ENCODE measurements around the gene PSG1. TPM values are rescaled to one million over a fixed set of nuclear protein-coding genes. Genes with fewer than 3 reads are reported as not detected.

The PSG1 gene
- total RNA-seq (2022; extraction: Qiagen RNA extraction), result 0.14 to 0.32 TPM (median 0.27 TPM) in 5 replicates

DNA sequence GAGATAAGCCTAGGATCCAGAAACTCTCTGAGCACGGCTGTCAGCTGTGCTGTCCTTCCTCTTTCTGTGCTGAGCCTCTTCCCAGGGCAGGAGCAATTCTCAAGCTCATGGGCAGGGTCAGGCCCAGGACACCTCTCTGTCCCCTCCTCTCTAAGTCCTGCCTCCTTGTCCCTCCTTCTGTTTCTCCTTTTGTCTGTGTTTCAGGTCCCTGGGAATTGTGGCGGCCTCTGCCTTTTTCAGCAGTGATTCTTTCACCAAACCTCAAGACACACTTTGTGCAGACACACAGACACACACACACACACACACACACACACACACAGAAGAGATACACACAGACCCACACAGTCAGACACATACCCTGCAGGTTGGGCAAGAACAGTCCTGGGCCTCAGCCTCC, at the start of gene PSG1:
TSS of gene PSG1 (minus strand) at position 101 of the 400 bp plus-strand sequence. CDS start 132 bp downstream, outside the sequence.

DNA sequence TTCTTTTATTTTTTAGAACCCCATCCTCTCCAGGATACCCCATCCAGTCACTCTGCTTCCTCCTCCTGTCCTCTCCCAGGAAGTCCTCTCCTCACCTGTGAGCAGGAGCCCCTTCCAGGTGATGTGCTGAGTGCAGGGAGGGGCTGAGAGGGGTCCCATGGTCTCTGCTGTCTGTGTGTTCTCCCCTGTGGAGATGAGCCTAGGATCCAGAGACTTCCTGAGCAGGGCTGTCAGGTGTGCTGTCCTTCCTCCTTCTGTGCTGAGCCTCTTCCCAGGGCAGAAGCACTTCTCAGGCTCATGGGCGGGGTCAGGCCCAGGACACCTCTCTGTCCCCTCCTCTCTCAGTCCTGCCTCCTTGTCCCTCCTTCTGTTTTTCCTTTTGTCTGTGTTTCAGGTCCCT, 38.1 kb upstream of the PSG1 start, which contains the start of gene PSG6:
TSS of gene PSG6 (minus strand) at position 261 of the 400 bp plus-strand sequence. CDS start at position 159, 102 bp downstream.

Other genes with a start within 250 kb of the PSG1 start
- gene PSG3, start 139.2 kb downstream of the PSG1 start, total RNA-seq (2022; extraction: Qiagen RNA extraction), result 0.05 to 0.16 TPM (median 0.13 TPM) in 5 replicates
- gene PSG8, start 114.0 kb downstream of the PSG1 start, total RNA-seq (2022; extraction: Qiagen RNA extraction), result 0.15 to 0.34 TPM (median 0.19 TPM) in 5 replicates
- gene PSG6, start 38.2 kb upstream of the PSG1 start, total RNA-seq (2022; extraction: Qiagen RNA extraction), result not detected in 5 replicates
- 0.04 to 0.07 TPM (median 0.05 TPM) in 3 of 5 replicates, not detected in the others for gene PSG7, start 57.5 kb upstream of the PSG1 start, total RNA-seq (2022; extraction: Qiagen RNA extraction)
- not detected in 5 replicates for gene PSG11, start 146.8 kb upstream of the PSG1 start, total RNA-seq (2022; extraction: Qiagen RNA extraction)
- 0.05 TPM in 1 of 5 replicates, not detected in the others for gene PSG2, start 203.0 kb upstream of the PSG1 start, total RNA-seq (2022; extraction: Qiagen RNA extraction)

All from A549 treated with CORT108297 at 1 μM for 4 hours (cell line).